ENCODE data around the gene VPS52.
"Not testable (repeated sequence)": the region's sequence is repeated elsewhere in the genome, so short reads cannot be mapped to it uniquely, and the experiment has no call there.

The VPS52 gene

DNA sequence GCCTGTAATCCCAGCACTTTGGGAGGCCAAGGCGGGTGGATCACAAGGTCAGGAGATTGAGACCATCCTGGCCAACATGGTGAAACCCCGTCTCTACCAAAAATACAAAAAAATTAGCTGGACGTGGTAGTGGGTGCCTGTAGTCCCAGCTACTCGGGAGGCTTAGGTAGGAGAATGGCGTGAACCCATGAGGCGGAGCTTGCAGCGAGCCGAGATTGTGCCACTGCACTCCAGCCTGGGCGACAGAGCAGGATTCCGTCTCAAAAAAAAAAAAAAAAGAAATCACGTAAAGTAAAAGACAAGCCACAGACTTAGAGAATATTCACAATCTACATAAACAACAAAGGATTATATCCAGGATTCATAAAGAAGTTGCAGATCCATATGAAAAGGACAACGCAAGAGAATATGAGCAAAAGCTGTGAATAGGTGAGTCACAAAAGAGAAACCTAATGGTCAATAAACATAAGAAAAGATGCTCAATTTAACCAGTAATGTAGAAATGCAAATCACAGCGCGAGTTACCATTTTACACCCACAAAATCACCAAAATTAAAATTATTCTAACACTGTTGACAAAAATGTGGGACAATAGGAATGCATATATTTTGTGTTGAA, 45.1 kb downstream of the VPS52 start:
- H3K27me3 ChIP-seq (replicated peaks; ENCODE audit: control insufficient read depth, insufficient read depth, low read length, poor library complexity, severe bottlenecking); H3K4me3 ChIP-seq (ENCODE audit: insufficient read depth, low read depth, low read length, poor library complexity, severe bottlenecking); H3K9me3 ChIP-seq (ENCODE audit: control insufficient read depth, low read length); H3K27ac ChIP-seq (ENCODE audit: insufficient read depth, low read length, poor library complexity, severe bottlenecking); H3K36me3 ChIP-seq (ENCODE audit: control insufficient read depth, insufficient read depth, low read length); H3K4me1 ChIP-seq (ENCODE audit: control insufficient read depth, insufficient read depth, low read length, poor library complexity, severe bottlenecking); DNase-seq: not testable (repeated sequence)

DNA sequence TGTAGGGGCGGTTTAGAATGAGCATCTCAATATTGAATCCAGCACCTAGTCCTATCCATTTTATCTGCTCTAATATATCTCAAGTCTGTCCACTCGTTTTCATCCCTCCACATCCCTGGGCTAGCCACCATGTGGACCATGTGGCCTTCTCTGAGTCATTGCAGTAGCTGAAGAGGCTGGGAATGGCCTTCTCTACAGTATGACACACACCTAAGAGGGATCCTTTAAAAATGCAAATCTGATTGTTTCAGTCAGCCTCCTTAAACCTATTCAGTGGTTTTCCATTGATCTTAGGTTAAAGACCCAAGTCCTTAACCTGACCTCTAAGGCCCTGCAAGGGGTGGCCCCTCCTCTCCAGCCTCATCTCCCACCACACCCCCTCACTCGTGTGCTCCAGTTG, 54.0 kb downstream of the VPS52 start:
- Histone ChIP-seq H3K36me3 (ENCODE audit: control insufficient read depth, insufficient read depth, low read length) (no peaks in the 10 kb centered on the region), H3K27ac (ENCODE audit: insufficient read depth, low read length, poor library complexity, severe bottlenecking) (no peak overlapping the region), H3K27me3 (replicated peaks; ENCODE audit: control insufficient read depth, insufficient read depth, low read length, poor library complexity, severe bottlenecking) (peaks cover 11% of the 10 kb centered on the region), H3K4me3 (ENCODE audit: insufficient read depth, low read depth, low read length, poor library complexity, severe bottlenecking) (no peak overlapping the region), H3K4me1 (ENCODE audit: control insufficient read depth, insufficient read depth, low read length, poor library complexity, severe bottlenecking) (peaks cover 11% of the 10 kb centered on the region), H3K9me3 (ENCODE audit: control insufficient read depth, low read length) (no peaks in the 10 kb centered on the region)
- DNase-seq, result no peak

DNA sequence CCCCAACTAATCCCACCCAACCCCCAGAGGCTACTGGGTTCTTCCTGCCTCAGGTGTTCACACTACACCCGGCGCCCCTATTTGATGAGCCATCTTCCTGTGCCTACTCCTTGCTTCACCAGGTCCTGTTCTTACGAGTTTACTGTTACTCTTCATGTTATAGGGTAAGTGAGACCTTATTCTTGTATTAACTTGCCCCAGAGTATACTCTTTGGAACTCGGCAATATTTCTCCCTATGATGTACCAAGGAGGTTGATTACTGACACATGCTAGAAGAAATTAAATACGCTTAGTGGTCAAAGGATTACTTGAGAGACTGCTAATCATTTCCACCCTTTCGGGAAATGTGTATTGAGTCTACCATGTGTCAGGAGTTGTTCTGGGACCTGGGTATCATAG, 54.4 kb downstream of the VPS52 start:
- no peak for DNase-seq
- Histone ChIP-seq H3K27me3 (replicated peaks; ENCODE audit: control insufficient read depth, insufficient read depth, low read length, poor library complexity, severe bottlenecking) (peaks cover 14% of the 10 kb centered on the region), H3K4me3 (ENCODE audit: insufficient read depth, low read depth, low read length, poor library complexity, severe bottlenecking) (no peak overlapping the region), H3K27ac (ENCODE audit: insufficient read depth, low read length, poor library complexity, severe bottlenecking) (no peak overlapping the region), H3K36me3 (ENCODE audit: control insufficient read depth, insufficient read depth, low read length) (no peaks in the 10 kb centered on the region), H3K9me3 (ENCODE audit: control insufficient read depth, low read length) (no peaks in the 10 kb centered on the region), H3K4me1 (ENCODE audit: control insufficient read depth, insufficient read depth, low read length, poor library complexity, severe bottlenecking) (peaks cover 13% of the 10 kb centered on the region)

DNA sequence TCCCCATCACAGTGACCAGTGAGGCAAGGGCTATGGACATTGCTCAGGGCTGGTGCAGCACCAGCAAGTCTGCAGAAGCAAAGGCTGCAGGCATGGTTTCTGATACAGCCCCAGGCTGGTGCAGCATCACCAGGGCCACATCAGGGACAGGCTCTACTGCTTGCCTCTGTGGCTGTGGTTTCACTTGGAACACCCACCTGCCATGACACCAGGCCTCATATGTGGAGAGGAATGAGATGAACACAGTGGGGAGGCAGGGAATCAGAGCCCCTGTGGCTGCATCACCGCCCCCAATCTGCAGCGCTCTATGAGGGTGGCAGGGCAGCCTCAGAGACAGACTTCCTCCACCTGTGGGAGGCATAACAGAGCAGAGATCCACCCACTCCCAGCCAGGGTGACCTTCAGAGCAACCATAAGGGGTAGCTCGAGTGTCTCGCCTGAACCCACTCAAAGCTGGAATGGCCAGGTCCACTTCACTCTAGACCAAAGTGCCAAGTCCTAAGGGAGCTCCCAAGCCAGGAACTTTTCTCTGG, 55.5 kb downstream of the VPS52 start:
- Histone ChIP-seq H3K9me3 (ENCODE audit: control insufficient read depth, low read length) (no peaks in the 10 kb centered on the region), H3K4me1 (ENCODE audit: control insufficient read depth, insufficient read depth, low read length, poor library complexity, severe bottlenecking) (peaks cover 13% of the 10 kb centered on the region), H3K4me3 (ENCODE audit: insufficient read depth, low read depth, low read length, poor library complexity, severe bottlenecking) (no peak overlapping the region), H3K36me3 (ENCODE audit: control insufficient read depth, insufficient read depth, low read length) (no peaks in the 10 kb centered on the region), H3K27me3 (replicated peaks; ENCODE audit: control insufficient read depth, insufficient read depth, low read length, poor library complexity, severe bottlenecking) (peaks cover 14% of the 10 kb centered on the region), H3K27ac (ENCODE audit: insufficient read depth, low read length, poor library complexity, severe bottlenecking) (no peak overlapping the region)
- DNase-seq, result no peak

DNA sequence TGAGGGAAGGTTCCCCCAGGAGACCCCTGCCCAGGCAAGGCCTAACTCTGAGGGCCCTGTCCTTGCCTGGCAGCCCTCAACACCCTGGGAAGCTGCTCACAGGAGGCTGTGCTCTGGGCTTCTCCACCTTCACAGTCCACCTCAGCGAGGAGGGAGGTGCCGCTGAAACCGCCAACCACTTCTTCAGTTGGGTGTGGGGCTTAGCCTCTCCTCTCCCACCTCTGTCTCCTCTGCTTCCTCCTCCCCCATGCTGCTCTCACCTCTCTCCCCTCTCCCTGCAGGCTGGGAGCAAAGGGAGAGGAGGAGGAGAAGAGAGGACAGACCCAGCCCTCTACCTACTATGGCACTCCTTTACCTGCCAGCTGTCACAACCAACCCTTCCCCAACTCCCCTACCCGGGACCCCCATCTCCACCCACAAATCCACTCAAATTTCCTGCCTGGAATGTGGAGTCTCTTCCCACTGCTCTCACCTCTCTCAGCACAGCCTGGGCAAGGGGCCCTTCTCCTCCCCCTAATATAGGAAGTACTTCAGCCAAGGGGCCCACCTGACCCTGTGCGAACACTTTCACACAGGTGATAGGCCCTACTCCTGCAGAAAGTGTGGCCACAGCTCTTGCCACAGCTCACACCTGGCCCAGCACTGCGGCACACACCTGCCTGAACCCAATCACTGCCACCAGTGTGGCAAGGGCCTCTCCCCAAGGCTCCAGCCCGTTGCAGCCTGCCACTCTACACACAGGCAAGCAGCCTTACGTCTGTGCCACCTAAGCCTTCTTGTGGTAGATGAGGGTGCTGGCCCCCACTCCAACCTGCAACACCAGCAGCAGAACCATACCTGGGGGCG, 56.2 kb downstream of the VPS52 start:
- peaks cover 13% of the 10 kb centered on the region for H3K4me1 ChIP-seq (ENCODE audit: control insufficient read depth, insufficient read depth, low read length, poor library complexity, severe bottlenecking)
- DNase-seq, result no peak
- H3K27me3 ChIP-seq (replicated peaks; ENCODE audit: control insufficient read depth, insufficient read depth, low read length, poor library complexity, severe bottlenecking), result peaks cover 14% of the 10 kb centered on the region
- peaks cover 3% of the 10 kb centered on the region for H3K36me3 ChIP-seq (ENCODE audit: control insufficient read depth, insufficient read depth, low read length)
- H3K9me3 ChIP-seq (ENCODE audit: control insufficient read depth, low read length), result no peaks in the 10 kb centered on the region
- H3K27ac ChIP-seq (ENCODE audit: insufficient read depth, low read length, poor library complexity, severe bottlenecking), result no peak overlapping the region
- no peak overlapping the region for H3K4me3 ChIP-seq (ENCODE audit: insufficient read depth, low read depth, low read length, poor library complexity, severe bottlenecking)

DNA sequence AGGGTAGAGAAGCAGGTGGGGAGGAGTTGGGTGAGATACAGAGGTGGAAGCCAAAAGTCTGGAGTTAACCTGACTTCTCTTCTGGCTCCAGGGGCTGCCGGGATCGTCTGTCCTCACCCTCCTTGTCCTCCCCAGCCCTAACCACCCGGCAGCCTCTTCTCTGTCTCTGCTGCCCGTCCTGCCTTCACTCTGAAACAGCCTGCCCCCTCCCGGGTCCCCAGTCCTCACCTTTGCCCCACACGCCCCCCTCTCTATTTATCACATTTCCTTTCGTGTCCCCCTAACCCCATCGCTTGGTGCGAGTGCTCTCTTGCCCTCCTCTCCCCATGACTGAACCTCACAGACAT, 57.7 kb downstream of the VPS52 start:
- no peak for DNase-seq
- H3K9me3 ChIP-seq (ENCODE audit: control insufficient read depth, low read length), result no peaks in the 10 kb centered on the region
- peaks cover 13% of the 10 kb centered on the region for H3K4me1 ChIP-seq (ENCODE audit: control insufficient read depth, insufficient read depth, low read length, poor library complexity, severe bottlenecking)
- H3K27ac ChIP-seq (ENCODE audit: insufficient read depth, low read length, poor library complexity, severe bottlenecking), result no peak overlapping the region
- peaks cover 14% of the 10 kb centered on the region for H3K27me3 ChIP-seq (replicated peaks; ENCODE audit: control insufficient read depth, insufficient read depth, low read length, poor library complexity, severe bottlenecking)
- H3K36me3 ChIP-seq (ENCODE audit: control insufficient read depth, insufficient read depth, low read length), result peaks cover 7% of the 10 kb centered on the region
- no peak overlapping the region for H3K4me3 ChIP-seq (ENCODE audit: insufficient read depth, low read depth, low read length, poor library complexity, severe bottlenecking)

DNA sequence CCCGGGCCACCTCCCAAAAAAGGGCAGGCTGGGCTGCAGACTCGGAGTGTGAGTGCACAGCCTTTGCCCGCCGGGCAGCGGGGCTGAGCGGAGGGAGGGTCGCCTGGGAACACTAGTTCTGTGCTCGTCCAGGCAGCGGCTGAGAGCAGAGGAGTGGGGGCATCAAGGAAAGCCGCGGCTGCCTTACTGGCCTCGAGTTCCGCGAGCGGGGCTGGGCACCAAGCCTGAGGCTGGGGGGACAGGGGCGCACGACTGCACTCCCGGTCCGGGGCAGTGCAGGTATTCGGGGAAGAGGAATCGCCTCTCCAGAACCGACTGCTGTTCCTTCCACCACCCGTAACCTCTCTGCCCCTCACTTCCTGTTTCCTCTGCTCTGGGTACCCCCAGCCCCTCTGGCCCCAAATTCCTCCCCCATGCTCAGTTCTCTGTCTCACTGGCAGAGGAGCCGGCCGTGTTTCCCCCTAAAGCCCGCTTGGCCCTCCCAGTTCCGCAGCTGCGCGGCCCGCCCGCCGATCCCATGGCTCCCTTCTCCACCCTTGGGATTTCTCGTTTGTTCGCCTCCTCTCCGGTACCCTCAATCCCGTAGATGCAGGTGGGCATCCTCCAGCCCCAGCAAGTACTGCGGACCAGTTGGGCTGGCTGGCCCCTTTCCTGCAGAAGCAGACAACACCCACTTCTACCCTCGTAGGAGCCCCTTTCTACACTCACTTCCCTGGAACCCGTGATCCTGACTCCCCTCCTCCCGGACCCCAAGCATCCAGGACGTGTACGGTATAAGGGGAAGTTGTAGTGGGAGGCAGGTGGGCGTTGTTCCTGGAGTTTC, 58.3 kb downstream of the VPS52 start:
- Histone ChIP-seq H3K4me1 (ENCODE audit: control insufficient read depth, insufficient read depth, low read length, poor library complexity, severe bottlenecking) (peaks cover 13% of the 10 kb centered on the region), H3K27ac (ENCODE audit: insufficient read depth, low read length, poor library complexity, severe bottlenecking) (no peak overlapping the region), H3K9me3 (ENCODE audit: control insufficient read depth, low read length) (no peaks in the 10 kb centered on the region), H3K27me3 (replicated peaks; ENCODE audit: control insufficient read depth, insufficient read depth, low read length, poor library complexity, severe bottlenecking) (peaks cover 14% of the 10 kb centered on the region), H3K4me3 (ENCODE audit: insufficient read depth, low read depth, low read length, poor library complexity, severe bottlenecking) (no peak overlapping the region), H3K36me3 (ENCODE audit: control insufficient read depth, insufficient read depth, low read length) (peaks cover 7% of the 10 kb centered on the region)
- no peak for DNase-seq

DNA sequence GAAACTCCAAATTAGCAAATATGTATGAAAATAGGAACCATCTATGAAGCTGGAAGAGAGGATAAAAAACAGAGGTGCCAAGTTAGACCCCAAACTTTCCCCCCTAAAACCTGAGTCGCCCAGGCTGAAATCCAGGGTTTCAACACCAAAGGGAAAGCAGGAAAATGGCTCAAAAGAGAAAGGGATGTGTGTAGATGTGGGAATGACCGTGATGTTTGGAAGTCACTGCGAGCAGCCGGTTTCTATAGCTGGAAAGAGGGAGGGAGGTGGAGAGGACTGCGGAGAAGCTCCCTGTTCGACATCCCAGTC, 58.9 kb downstream of the VPS52 start:
- H3K9me3 ChIP-seq (ENCODE audit: control insufficient read depth, low read length), result no peaks in the 10 kb centered on the region
- no peak for DNase-seq
- H3K27ac ChIP-seq (ENCODE audit: insufficient read depth, low read length, poor library complexity, severe bottlenecking), result no peak overlapping the region
- peaks cover 15% of the 10 kb centered on the region for H3K4me1 ChIP-seq (ENCODE audit: control insufficient read depth, insufficient read depth, low read length, poor library complexity, severe bottlenecking)
- H3K27me3 ChIP-seq (replicated peaks; ENCODE audit: control insufficient read depth, insufficient read depth, low read length, poor library complexity, severe bottlenecking), result peaks cover 14% of the 10 kb centered on the region
- peaks cover 7% of the 10 kb centered on the region for H3K36me3 ChIP-seq (ENCODE audit: control insufficient read depth, insufficient read depth, low read length)
- no peak overlapping the region for H3K4me3 ChIP-seq (ENCODE audit: insufficient read depth, low read depth, low read length, poor library complexity, severe bottlenecking)

DNA sequence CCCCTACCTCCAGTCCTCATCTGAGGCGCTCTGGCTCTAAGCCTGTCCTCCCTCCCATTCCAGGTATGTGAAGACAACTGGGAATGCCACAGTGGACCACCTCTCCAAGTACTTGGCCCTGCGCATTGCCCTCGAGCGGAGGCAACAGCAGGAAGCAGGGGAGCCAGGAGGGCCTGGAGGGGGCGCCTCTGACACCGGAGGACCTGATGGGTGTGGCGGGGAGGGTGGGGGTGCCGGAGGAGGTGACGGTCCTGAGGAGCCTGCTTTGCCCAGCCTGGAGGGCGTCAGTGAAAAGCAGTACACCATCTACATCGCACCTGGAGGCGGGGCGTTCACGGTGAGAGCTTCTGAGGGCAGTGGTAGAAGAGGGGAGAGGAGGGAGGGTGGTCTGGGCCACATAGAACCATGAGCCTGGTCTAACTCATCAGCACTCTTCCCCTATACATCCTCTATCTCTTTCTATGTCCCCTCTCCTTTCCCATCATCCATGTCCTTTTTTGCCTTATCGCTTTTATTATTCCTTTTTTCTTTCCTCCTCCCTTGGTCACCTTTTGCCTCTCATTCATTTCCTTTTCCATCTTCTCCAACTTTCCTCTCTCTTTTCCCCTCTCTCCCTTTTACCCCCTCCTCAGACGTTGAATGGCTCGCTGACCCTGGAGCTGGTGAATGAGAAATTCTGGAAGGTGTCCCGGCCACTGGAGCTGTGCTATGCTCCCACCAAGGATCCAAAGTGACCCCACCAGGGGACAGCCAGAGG, 59.8 kb downstream of the VPS52 start:
- no peak for DNase-seq
- no peak overlapping the region for H3K27ac ChIP-seq (ENCODE audit: insufficient read depth, low read length, poor library complexity, severe bottlenecking)
- peaks cover 14% of the 10 kb centered on the region for H3K27me3 ChIP-seq (replicated peaks; ENCODE audit: control insufficient read depth, insufficient read depth, low read length, poor library complexity, severe bottlenecking)
- H3K36me3 ChIP-seq (ENCODE audit: control insufficient read depth, insufficient read depth, low read length), result peaks cover 7% of the 10 kb centered on the region
- H3K4me1 ChIP-seq (ENCODE audit: control insufficient read depth, insufficient read depth, low read length, poor library complexity, severe bottlenecking), result peaks cover 25% of the 10 kb centered on the region
- H3K4me3 ChIP-seq (ENCODE audit: insufficient read depth, low read depth, low read length, poor library complexity, severe bottlenecking), result no peak overlapping the region
- H3K9me3 ChIP-seq (ENCODE audit: control insufficient read depth, low read length), result no peaks in the 10 kb centered on the region

Data from effector memory CD4-positive, alpha-beta T cell (primary cell).